ENCODE measurements around the gene FBRSL1.
"Not testable (repeated sequence)": the region's sequence is repeated elsewhere in the genome, so short reads cannot be mapped to it uniquely, and the experiment has no call there.

FBRSL1 gene

DNA sequence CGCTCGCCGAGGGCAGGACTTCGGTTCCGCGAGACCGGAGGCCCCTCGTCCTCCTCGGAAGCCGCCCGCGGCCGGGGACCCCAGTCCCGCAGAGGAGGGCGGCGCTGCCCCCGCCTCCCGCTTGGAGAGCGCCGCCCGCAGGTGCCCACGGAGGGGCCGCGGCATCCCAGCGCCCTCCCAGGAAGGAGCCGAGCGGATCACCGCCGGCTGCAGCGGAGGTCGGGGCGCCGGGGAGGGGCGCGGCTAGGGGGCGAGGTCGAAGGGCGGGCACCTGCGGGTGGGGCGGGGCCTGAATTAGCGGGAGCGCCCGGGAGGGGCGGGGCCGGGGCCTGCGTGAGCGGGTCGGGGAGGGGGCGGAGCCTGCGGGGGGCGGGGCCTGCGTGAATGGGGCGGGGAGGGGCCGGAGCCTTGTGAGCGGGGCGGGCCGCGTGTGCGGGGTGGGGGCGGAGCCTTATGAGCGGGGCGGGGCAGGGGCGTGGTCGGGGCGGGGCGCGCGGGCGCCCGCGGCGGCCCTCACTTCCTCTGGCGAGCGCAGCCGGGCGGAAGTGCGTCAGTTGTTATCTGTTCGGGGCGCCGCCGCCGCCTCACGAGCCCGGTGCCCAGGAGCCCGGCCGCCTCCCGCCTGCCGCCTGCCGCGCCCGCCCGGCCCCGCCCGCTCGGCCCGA lies at the start of gene FBRSL1:
FBRSL1 (plus strand) TSS at position 550 of the 665 bp plus-strand sequence.
- DNase-seq (ENCODE audit: low spot score), result peak; percentile 91

DNA sequence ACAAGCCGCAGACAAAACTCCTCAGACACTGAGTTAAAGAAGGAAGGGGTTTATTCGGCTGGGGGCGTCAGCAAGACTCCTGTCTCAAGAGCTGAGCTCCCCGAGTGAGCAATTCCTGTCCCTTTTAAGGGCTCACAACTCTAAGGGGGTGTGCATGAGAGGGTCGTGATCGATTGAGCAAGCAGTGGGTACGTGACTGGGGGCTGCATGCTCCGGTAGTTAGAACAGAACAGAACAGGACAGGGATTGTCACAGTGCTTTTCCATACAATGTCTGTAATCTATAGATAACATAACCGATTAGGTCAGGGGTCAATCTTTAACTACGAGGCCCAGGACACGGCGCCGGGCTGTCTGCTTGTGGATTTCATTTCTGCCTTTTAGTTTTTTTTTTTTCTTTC lies 49.5 kb upstream of the FBRSL1 start:
- DNase-seq (ENCODE audit: low spot score), result not testable (repeated sequence)

DNA sequence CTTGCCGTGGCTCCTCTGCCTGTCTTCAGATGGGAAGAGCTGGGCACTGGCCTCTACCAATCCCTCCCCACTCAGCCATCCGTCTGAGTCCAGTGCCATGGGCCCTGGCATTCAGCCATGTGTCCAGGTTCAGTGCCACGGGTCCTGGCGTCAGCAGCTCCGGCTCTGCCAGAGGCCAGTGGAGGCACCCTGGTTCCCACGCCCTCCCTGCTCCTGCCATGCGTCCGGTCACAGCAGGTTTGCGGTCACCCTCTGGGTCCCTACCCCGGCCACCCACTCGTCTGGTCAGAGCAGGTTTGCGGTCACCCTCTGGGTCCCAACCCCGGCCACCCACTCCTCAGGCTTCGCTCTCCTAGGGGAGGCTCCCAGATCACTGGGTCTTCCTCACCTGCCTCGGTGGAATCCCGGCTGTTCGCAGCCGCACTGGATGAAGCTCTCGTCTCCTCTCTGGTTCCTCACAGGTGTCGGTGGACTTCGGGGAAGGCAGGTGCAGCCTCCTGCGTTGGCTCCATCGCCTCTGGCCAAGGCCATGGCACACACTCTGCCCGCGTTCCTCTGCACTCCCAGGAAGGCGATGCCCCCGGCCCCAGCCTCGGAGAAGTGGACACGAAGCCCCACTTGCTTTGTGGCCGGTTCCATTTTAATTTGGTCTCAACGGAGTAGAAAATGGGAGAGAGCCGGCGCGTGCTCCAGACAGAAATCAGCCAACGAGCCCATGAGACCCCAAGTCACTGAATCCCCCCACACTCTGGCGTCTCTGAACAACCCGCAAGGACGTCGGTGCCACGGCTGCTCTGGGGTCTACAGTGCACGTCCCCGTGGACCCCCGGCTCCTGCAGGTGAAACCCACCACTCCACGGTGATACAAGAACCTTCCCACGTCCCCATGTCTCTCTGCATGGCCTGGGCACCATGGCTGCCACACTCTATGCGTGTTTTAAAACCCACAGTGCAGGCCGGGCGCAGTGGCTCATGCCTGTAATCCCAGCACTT lies 47.8 kb upstream of the FBRSL1 start:
- DNase-seq (ENCODE audit: low spot score), result no peak

DNA sequence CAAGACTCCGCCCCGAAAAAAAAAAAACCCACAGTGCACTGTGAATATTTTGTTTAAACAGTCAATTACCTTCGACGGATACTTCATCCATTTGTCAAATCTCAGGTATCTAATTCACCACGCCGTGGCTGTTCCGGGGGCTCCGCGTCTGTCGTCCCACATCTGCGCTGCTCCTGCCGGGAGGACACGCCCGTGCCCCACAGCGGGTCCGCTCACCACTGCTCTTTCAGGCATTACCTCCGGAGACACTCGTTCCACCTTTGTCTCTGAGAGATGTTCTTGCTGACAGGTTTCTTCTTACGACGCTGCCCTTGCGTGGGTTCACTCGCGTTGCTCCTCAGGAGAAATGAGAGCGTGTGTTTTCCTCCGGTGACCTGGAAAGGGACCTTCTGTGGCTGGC lies 46.9 kb upstream of the FBRSL1 start:
- DNase-seq (ENCODE audit: low spot score), result no peak

DNA sequence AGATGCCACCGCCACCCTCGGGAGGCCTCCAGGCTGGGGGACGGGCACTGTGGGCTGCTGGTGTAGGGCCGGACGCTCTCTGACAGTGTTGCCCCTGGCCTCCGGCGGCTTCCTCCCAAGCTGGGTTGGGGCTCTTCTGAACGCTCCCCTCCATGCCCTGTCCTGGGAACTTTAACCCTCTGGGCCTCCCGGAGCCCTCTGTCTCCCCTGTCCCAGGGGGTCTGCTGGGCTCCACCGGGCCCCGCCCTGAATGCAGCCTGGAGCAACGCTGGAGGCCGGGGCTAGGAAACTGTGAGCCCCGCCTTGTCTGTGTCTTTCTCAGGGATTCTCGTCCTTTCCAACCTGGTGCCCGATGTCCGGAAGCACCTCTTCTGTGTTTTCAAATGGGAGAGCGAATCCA lies 45.7 kb upstream of the FBRSL1 start:
- DNase-seq (ENCODE audit: low spot score), result no peak

DNA sequence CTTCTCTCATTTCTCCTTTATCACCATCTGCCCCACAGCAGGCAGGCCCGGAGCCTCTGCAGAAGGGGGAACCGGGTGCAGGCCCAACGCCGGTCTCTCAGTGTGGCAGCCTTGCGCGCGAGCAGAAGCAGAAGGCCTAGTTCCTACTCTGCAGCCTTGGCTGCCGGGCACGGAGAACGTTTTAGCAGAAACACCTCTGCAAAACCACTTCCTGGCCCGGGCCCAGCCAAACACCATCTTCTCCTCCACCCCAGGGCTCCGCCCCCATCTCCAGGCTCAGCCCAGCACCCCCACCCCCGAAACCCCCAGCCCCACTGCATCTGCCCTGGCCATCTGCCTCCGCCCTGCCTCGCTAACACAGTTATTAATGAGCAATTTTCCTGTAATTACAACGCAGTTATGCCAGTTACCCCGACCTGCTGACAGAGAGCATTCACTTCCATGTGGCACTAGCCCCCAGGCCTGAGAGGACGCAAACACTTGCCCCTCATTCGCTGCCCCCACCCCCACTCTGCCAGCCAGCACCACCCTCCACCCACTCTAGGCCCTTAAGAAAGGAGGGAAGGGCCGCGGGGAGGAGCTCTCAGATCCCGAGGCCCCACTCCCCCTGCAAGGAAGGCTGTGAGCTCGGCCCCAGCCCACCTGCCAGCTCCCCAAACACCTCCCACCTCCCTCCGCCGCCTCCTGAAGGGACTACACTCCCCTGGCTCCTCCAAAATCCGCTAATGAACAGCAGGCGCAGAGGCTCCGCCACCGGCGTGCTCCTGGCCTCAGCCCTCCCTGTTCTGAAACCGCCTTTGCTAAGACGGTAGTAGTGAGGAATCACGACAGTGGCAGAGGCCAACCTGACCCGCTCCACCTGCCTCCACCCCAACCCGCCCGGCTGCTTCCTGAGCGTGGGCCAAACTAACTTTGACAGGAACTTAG lies 44.7 kb upstream of the FBRSL1 start:
- DNase-seq (ENCODE audit: low spot score), result peak; percentile 87

DNA sequence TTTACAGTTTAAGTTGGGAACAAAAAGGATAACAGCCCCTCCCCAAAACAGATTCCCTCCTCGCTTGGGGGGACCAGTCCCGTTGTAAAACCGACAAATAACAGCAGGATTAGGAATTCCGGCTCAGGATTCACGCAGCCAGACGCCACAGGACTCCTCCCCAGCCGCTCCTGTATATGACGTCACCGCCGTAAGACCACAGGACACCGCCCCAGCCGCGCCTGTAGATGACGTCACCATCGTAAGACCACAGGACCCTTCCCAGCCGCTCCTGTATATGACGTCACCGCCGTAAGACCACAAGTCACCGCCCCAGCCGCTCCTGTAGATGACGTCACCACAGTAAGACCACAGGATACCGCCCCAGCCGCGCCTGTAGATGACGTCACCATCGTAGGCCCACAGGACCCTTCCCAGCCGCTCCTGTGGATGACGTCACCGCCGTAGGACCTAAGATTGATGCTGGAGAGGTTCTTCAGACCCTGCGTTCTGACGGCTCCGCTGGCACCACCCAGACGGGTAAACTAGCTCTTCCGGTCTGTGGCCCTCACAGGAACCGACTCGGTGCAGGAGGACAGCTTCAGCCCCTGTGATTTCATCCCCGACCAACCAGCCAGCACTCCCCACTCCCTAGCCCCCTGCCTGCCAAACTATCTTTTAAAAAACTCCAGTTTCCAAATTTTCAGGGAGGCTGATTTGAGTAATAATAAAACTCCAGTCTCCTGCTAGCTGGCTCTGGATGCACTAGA lies 43.9 kb upstream of the FBRSL1 start:
- DNase-seq (ENCODE audit: low spot score), result peak; percentile 81

DNA sequence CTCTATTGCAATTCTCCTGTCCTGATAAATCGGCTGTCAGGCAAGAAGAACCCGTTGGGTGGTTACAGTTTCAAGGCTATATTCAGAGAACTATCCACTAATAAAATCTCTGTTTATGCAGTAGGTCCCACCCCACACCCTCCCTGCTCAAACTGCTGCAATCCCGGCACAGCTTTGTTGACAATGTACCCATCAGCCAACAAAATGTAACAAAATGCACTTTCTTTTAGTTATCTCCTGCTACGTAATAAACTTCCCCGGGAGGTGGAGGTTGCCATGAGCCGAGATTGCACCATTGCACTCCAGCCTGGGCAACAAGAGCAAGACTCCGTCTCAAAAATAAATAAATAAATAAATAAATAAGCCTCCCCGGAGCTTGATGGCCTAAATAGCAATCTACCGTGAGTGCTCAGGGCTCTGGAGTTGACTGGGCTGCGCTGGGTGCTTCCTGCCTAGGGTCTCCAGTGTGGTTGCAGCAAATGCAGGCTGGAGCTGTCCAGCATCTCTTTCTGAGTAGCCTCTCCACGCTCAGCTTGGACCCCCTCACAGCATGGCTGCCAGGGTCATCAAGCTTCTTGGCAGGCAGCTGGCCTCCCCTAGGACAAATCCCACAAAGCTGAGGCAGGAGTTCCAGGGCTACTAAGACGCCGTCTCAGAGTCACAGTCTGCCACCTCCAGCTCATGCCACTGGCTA lies 43.2 kb upstream of the FBRSL1 start:
- DNase-seq (ENCODE audit: low spot score), result no peak

DNA sequence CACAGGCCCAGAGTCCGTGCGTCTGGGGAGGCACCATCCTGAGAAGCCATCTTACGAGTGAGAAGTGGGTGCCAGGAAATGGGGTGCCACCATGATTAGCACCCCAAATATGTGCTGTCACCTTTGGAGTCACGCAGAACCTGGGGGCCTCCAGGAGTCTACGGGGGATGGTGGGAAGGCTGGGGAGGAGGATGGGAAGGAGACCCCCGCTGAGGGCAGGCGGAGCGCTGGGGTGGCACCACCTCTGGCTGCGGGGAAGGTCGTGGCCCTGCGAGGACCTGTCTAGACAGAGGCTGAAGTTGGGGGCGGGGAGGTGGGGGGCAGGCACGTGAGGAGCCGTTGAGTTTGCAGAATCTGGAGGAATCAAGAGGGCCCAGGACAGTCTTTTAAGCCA lies 42.6 kb upstream of the FBRSL1 start:
- DNase-seq (ENCODE audit: low spot score), result no peak

DNA sequence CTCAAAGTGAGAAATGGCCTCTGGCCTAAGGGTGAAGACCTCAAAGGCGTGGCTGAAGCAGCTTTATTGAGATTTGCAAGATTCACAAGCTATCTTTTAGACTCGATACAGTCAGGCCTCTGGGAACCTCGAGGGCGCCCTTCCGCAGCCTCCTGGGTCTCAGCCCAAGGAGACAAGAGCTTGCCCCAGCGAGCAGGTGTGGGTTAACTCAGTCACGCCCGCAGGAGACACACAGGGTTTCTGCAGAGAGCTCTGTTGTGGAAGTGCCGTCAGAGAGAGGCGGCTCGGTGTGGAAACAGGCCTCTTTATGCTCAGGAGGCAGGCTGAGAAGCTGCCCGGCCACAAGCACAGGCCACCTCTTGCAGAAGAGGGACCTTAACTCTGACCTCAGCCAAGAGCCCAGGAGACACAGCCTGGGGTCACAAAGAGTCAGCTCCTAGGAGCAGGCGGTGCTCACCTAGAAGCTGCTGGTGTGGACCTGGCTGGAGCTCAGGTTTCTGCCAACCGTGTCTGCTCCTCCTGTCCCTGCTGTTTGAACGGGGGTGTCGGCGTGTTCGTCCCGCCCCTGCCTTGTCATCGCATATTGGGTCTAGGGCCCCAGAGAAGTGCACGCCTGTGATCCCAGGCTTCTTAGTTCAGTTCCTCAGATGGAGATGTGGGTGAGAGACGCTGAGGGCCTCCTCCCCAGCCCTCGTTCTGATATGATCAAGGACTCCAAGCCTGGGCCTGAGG lies 42.1 kb upstream of the FBRSL1 start:
- DNase-seq (ENCODE audit: low spot score), result no peak

DNA sequence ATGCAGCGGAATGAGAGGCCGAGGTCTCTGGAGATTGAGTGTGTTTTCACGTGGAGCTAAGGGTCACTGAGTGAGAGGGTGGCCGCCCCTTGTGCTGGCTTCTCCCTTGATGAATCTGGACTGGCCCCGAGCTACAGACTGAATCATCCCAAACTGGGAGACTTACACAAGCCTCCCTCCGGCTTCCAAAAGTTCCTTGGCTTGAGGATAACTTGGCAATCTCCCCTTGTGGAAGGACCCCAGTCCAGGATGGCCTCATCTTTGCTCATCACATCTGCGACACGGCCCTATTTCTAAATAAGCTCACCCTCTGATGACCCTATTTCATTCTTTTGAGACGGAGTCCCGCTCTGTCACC lies 41.5 kb upstream of the FBRSL1 start:
- no peak for DNase-seq (ENCODE audit: low spot score)

DNA sequence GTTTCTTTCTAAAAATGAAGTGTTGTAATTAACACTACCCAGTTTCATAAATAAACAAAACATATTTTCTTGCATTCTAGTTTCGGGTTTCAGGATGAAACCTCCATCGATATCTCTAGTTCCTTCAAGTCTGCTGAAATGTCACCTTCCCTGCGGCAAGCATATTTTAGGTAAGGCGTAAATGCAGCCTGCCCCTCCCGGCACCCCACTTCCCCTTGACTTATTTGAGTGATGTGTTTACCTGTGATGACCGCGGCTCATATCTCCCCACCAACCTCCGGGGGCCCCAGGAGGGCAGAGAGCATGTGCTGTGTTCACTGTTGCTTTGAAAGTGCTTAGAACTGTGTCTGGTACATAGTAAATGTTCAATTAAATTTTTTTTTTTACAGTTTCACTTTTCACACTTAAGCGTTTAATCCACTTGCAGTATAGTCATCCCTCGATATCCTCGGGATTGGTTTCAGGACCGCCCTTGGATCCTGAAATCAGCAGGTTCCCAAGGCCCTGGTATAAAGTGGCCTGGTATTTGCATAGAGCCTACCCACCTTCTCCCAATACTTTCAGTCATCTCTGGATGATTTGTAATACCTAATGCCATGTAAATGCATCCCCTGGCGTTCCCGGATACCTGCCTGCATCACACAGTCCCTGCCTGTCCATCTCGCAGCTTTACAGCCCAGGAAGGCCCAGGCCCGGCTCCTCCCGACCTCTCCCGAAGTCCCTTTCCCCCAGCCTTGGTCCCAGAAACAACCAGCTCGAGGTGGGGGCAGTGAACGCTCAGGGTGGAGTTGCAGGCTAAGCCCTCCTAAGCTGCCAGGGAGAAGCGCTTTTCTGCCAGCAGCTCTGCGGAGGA lies 40.2 kb upstream of the FBRSL1 start:
- DNase-seq (ENCODE audit: low spot score), result no peak

DNA sequence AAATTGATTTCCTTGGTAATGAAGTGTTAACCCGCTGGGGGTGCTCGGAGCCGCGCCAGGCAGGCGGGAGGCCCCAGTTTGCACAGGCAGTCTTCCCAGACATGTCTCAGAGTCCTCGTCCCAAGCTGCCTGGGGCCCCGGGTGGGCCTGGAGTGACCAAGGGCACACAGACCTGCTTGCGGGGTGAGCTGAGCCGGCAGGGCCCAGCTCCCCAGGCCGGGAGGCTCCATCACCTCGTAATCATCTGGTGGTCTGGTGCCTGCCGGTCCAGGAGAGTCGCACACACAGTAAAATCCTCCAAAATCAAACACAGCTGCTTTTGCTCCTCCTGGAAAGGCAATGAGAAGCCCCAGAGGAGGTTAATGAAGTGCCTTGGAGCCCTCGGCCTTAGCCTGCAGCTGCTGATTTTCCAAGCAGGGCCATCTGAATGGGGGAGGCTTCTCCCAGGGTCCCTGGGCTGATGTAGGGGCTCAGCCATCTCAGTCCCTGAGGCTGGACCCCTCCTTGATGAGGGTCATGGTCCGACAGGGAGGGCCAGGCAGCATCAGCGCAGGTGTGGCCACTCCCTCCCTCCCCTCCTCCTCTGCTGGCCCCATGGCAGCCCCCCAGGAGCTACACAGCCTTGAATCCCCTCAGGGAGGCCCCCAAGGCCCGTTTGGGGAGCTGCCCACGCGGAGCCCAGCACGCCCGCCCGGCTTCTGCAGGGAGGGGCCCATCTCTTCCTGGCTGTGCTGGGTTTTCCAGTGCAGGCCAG lies 39.4 kb upstream of the FBRSL1 start:
- no peak for DNase-seq (ENCODE audit: low spot score)

DNA sequence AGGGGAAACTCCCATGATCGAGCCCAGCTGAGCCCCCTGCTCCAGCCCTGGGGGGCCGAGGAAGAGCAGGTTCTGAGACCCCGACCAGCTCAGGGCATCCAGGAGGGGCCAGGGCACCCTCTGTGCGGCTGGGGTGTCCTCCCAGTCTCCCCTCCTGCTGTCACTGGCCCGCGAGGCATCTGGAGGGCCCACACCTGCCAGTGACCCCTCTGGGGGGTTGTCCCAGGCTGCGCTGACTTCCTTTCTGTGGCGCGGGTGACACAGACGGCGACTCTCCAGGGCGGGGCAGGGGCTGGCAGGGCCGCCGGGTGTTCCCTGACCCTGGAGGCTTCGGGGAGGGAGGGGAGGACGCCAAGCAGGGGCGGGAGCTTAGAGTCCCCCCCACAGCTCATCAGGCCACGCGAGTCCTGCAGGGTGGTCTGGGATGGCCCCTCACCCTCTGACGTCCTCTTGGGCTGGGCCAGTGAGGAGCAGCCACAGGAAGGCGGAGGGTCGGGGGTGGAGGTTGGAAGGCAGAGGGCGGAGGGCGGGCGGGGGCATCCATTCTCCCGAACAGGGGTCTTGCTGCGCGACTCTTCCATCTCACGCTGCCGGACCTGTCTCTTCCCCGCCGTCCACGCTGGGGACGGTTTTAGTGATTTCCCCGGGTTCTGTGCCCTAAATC lies 38.6 kb upstream of the FBRSL1 start:
- no peak for DNase-seq (ENCODE audit: low spot score)

DNA sequence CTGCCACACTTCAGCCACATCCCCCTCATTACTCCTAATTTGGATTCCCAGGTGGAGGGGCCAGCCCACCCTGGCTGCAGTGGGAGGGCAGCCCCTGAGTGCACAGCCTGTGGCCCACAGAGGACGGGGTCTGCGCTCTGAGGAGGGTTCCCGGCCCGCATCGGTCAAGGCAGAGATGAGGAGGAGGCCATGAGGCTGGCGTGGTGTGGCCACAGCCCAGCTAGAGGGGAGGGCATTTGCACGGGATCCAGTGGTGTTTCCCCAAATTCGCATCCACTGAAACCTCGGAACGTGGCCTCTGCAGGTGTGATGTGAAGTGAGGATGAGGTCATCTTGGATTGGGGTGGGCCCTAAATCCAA lies 38.1 kb upstream of the FBRSL1 start:
- DNase-seq (ENCODE audit: low spot score), result no peak

DNA sequence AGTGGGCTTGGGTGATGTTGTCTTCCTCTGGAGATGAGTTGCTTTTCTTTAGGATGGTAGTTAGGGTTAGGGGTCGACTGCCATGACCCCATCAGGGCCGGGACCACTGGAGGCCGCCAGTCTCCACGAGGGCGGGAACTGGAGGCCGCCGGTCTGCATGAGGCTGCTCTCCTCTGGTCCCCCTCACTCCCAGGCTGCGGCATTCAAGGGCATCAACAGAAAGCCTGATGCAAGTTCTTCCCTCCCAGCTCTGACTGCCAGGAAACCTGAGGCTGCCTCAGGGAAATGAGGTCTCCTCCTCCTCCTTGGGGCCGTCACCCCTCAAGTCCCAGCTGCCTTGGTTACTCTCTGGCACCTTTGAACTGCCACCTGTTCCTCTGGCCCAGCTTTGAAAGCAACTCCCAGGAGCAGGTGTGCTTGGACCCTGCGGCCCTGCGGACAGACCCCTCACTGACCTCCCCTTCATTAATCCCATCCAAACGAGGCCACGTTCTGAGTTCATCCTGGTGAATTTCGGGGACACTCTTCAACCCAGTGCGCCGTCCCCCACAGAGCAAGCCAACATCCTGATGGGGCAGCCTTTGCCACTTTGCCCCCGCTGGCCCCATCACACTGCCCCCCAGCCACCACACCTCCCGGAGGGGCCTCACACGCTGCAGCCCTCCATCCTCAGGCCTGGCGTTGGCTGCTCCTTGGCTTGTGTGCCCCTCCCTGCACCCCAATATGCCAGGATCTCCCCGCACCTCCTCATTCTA lies 37.2 kb upstream of the FBRSL1 start:
- DNase-seq (ENCODE audit: low spot score), result no peak
